Thyroid gland (tissue), 4 donors: ENCODE measurements around the gene PFKM.
"Not testable (repeated sequence)": the region's sequence is repeated elsewhere in the genome, so short reads cannot be mapped to it uniquely, and the experiment has no call there.

Experiments used
- POLR2A ChIP-seq, 2 donors: fragments of 450-650 bp; IDR thresholded peaks; one replicate each; pipeline ENCODE4 v1.6.1; 2017; ENCODE audit warnings: antibody characterized with exemption in 2 of 2, mild to moderate bottlenecking in 2 of 2, moderate library complexity in 1 of 2
- TF ChIP-seq, protein P1 (sequence below), 6 experiments: fragments of 200-600 bp in 3 of 6; fragments of 450-650 bp in 3 of 6; sonication (generic) in 3 of 6; IDR thresholded peaks; one replicate each; pipeline ENCODE4 v1.5.1; 2016 to 2019; ENCODE audit warnings: antibody characterized with exemption in 6 of 6, mild to moderate bottlenecking in 2 of 6, inconsistent platforms in 1 of 6, moderate library complexity in 1 of 6

DNA sequence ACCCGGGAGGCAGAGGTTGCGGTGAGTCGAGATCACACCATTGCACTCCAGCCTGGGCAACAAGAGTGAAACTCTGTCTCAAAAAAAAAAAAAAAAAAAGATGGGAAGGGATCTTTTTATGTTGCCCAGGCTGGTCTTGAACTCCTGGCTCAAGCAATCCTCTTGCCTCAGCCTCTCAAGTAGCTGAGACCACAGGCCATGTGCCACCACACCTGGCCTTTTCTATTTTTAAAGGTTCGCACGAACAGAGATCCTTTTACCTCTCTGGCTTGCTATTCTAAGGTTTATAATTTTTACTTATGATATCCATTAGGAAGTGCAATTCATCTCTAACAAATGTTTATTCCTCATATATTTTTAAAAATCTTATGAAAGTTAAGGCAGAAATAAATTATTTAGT lies 6.4 kb downstream of the PFKM start:
- not testable (repeated sequence) for TF ChIP-seq POLR2A (IDR thresholded peaks at IDR 0.05)
- TF ChIP-seq, protein P1, sequence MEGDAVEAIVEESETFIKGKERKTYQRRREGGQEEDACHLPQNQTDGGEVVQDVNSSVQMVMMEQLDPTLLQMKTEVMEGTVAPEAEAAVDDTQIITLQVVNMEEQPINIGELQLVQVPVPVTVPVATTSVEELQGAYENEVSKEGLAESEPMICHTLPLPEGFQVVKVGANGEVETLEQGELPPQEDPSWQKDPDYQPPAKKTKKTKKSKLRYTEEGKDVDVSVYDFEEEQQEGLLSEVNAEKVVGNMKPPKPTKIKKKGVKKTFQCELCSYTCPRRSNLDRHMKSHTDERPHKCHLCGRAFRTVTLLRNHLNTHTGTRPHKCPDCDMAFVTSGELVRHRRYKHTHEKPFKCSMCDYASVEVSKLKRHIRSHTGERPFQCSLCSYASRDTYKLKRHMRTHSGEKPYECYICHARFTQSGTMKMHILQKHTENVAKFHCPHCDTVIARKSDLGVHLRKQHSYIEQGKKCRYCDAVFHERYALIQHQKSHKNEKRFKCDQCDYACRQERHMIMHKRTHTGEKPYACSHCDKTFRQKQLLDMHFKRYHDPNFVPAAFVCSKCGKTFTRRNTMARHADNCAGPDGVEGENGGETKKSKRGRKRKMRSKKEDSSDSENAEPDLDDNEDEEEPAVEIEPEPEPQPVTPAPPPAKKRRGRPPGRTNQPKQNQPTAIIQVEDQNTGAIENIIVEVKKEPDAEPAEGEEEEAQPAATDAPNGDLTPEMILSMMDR (IDR thresholded peaks at IDR 0.05) = not testable (repeated sequence)
